ENCODE results near the gene ING2.
"Not testable (repeated sequence)": the region's sequence is repeated elsewhere in the genome, so short reads cannot be mapped to it uniquely, and the experiment has no call there.

ING2 gene

GRCh38 chr4:183550345-183551093 is 45.7 kb downstream of the ING2 start:
- DNase-seq = no peak

- DNase-seq = no peak
Measured at GRCh38 chr4:183552274-183553146, 47.7 kb downstream of the ING2 start.

GRCh38 chr4:183553147-183553478 is 48.3 kb downstream of the ING2 start:
- not testable (repeated sequence) for DNase-seq

- DNase-seq = no peak
Measured at GRCh38 chr4:183553601-183554345, 48.9 kb downstream of the ING2 start.

GRCh38 chr4:183554346-183554686 is 49.5 kb downstream of the ING2 start:
- no peak for DNase-seq

GRCh38 chr4:183554878-183555585 is 50.2 kb downstream of the ING2 start:
- DNase-seq = no peak

GRCh38 chr4:183556947-183557346 is 52.1 kb downstream of the ING2 start:
- DNase-seq = no peak

GRCh38 chr4:183557611-183558010 is 52.8 kb downstream of the ING2 start:
- DNase-seq = no peak

- DNase-seq = no peak
Measured at GRCh38 chr4:183558873-183559272, 54.0 kb downstream of the ING2 start.

GRCh38 chr4:183561905-183562304 is 57.0 kb downstream of the ING2 start:
- DNase-seq = no peak
